Kidney (tissue), 14 donors: ENCODE results near the gene PPP2R3B. TPM values are rescaled to one million over a fixed set of nuclear protein-coding genes. Genes with fewer than 3 reads are reported as not detected.

Source experiments
- DNase-seq, 5 donors: peaks; one replicate each; pipeline ENCODE4 v3.0.0-alpha.2; 2013 to 2020
- FAIRE-seq: peaks from 2 replicates; lab custom pipeline; 2012; peaks lifted over from hg19 to GRCh38; lab: Jason Lieb, UNC
- H3K27ac ChIP-seq, 2 donors: one replicate each; pipeline ENCODE4 v1.7.0; 2013; ENCODE audit warnings: low read depth in 2 of 2, low read length in 2 of 2, inconsistent platforms in 1 of 2
- H3K27me3 ChIP-seq: one replicate; pipeline ENCODE4 v1.7.1; 2013; ENCODE audit warnings: low read length, inconsistent platforms; ENCODE audit not compliant: control insufficient read depth, insufficient read depth
- H3K36me3 ChIP-seq, 3 donors: one replicate each; pipeline versions ENCODE4 v1.7.0 to v1.7.1; 2013; ENCODE audit warnings: low read length in 3 of 3, control low read depth in 1 of 3, inconsistent platforms in 1 of 3; ENCODE audit not compliant: insufficient read depth in 3 of 3, control insufficient read depth in 2 of 3
- H3K4me1 ChIP-seq, 3 donors: one replicate each; pipeline versions ENCODE4 v1.7.0 to v1.7.1; 2013; ENCODE audit warnings: low read length in 3 of 3, inconsistent platforms in 1 of 3, low read depth in 1 of 3; ENCODE audit not compliant: control insufficient read depth in 2 of 3, insufficient read depth in 2 of 3
- H3K4me3 ChIP-seq, 3 donors: one replicate each; pipeline versions ENCODE4 v1.7.0 to v1.8.1; 2013; ENCODE audit warnings: low read length in 3 of 3, control low read depth in 1 of 3, inconsistent platforms in 1 of 3
- H3K9ac ChIP-seq, 3 donors: one replicate each; pipeline versions ENCODE4 v1.7.0 to v1.7.1; 2013; ENCODE audit warnings: low read length in 3 of 3, control low read depth in 1 of 3, inconsistent platforms in 1 of 3
- H3K9me3 ChIP-seq, 3 donors: one replicate each; pipeline versions ENCODE4 v1.7.0 to v1.7.1; 2013; ENCODE audit warnings: low read length in 3 of 3, control low read depth in 1 of 3, inconsistent platforms in 1 of 3; ENCODE audit not compliant: control insufficient read depth in 2 of 3, insufficient read depth in 1 of 3
- intact Hi-C: fragments of 100-400 bp; cut with DNase I; formaldehyde crosslinking; loops from one replicate; pipeline ENCODE4 v1.11.1; 2022
- polyA plus RNA-seq: library from polyadenylated mRNA; stranded (reverse); fragments of 350-450 nt; fragmentation: Illumina TruSeq; extraction: RNeasy Lipid Tissue Mini Kit (QIAGEN cat#74804); gene quantifications from one replicate; pipeline ENCODE4 v1.2.3, GENCODE V29; 2014; ENCODE audit warnings: low read depth, low replicate concordance; ENCODE audit not compliant: insufficient read depth
- total RNA-seq: library from RNA; stranded (reverse); fragmentation: NEBNext Ultra II Directional; extraction: Animal tissue kit (Norgen Biotek cat#: 25700); gene quantifications from one replicate; pipeline ENCODE4 v1.2.1, GENCODE V29; 2021
- TF ChIP-seq, protein P1 (sequence below): IDR thresholded peaks from 3 replicates; pipeline ENCODE4 v1.5.1; 2012; ENCODE audit warnings: mild to moderate bottlenecking, moderate library complexity, borderline replicate concordance; ENCODE audit not compliant: insufficient read depth; ENCODE audit errors: extremely low read depth
- donor health status: control.
- donor health status: control.
- donor health status: control.
- donor health status: control.
- donor health status: control.
- donor health status: DM: yes; HTN: yes; CAD: no.
- donor health status: Normal renal cell carcinoma (clear cell type).

PPP2R3B gene
- total and polyA plus RNA-seq, 2 donors from 2014 or later: 14.1 to 14.4 TPM

DNA sequence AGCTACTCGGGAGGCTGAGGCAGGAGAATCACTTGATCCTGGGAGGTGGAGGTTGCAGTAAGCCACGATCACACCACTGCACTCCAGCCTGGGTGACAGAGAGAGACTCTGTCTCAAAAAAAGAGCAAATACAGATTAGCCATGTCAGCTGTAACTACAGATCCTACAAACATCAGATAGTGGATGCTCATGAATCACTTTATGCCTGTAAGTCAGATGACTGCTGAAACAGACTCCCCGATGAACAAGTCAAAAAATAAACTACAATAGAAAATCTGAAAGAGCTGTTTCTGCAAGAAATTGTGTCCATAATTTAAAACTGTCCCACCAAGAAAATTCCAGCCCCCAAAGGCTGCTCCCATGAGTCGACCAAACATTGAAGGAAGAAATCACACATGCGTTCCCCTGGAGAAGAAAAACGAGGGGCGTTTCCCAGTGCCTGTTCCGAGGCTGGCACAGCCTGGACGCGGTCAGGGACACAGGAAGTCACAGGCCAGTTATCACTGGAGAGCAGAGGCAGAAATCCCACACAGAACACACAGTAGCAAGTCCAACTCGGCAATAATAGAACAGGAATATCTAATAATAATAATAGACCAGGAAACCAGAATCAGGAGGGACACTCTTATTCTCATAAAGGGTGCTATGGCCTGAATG, 38.1 kb downstream of the PPP2R3B start:
- no peaks in the 10 kb centered on the region for H3K27me3 ChIP-seq
- H3K4me1 ChIP-seq: no peaks in the 10 kb centered on the region
- no peak for DNase-seq
- no peak overlapping the region for H3K4me3 ChIP-seq
- FAIRE-seq: no peak
- TF ChIP-seq, protein P1, sequence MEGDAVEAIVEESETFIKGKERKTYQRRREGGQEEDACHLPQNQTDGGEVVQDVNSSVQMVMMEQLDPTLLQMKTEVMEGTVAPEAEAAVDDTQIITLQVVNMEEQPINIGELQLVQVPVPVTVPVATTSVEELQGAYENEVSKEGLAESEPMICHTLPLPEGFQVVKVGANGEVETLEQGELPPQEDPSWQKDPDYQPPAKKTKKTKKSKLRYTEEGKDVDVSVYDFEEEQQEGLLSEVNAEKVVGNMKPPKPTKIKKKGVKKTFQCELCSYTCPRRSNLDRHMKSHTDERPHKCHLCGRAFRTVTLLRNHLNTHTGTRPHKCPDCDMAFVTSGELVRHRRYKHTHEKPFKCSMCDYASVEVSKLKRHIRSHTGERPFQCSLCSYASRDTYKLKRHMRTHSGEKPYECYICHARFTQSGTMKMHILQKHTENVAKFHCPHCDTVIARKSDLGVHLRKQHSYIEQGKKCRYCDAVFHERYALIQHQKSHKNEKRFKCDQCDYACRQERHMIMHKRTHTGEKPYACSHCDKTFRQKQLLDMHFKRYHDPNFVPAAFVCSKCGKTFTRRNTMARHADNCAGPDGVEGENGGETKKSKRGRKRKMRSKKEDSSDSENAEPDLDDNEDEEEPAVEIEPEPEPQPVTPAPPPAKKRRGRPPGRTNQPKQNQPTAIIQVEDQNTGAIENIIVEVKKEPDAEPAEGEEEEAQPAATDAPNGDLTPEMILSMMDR: no peak
- intact Hi-C loops: no loop called here
- no peak overlapping the region for H3K9ac ChIP-seq
- peaks cover 0 to 4% (median 0%) of the 10 kb centered on the region in 3 donors for H3K36me3 ChIP-seq
- no peaks in the 10 kb centered on the region for H3K9me3 ChIP-seq
- H3K27ac ChIP-seq: no peak overlapping the region

- H3K9me3 ChIP-seq: no peaks in the 10 kb centered on the region
- no peak overlapping the region for H3K4me3 ChIP-seq
- H3K27me3 ChIP-seq: no peaks in the 10 kb centered on the region
- H3K36me3 ChIP-seq: peaks cover 0 to 4% (median 0%) of the 10 kb centered on the region in 3 donors
- FAIRE-seq (no peak), DNase-seq (peak in 1 of 5 donors; percentile 72)
- H3K4me1 ChIP-seq: no peaks in the 10 kb centered on the region
- intact Hi-C loops: no loop called here
- no peak overlapping the region for H3K27ac ChIP-seq
- TF ChIP-seq, protein P1: no peak
- H3K9ac ChIP-seq: no peak overlapping the region
These were observed 39.2 kb downstream of the PPP2R3B start for GRCh38 chrX:347351-348117.

DNA sequence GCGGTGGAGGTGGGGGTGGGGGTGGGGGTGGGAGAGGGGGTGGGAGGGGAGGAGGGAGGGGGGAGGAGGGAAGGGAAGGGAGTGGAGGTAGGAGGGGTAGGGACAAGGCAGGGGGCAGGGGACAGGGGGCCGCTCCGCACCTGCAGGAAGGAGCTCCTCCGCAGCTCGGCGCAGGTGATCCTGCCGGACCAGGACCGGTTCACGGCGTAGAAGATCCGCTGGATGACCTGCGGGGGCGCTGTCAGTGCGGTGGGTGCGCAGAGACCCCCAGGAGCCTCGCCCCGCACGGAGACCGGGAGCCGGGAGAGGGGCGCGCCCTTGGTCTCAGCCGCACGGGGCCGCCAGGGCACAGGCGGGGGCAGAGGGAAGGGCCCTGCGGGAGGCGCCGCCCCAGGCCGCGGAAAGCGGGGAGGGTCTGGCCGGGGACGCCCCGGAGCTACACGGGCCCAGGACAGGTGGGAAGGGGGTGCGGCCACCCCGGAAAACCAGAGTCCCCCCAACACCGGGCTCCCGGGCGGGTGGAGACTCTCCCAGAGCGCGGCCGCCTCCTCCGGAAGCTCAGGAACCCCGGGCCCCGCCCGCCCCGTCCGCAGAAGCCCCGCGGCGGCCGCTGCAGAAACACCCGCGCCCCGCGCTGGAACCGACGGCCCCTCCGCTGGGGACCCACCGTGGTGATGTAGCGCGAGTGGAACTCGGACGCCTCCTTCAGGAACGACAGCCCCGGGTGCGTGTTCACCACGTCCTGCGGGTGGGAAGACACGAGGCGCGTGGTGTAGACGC, 40.5 kb downstream of the PPP2R3B start:
- FAIRE-seq (no peak), DNase-seq (peak in 1 of 5 donors; percentile 74)
- Histone ChIP-seq H3K27ac (no peak overlapping the region), H3K9me3 (no peaks in the 10 kb centered on the region), H3K27me3 (no peaks in the 10 kb centered on the region), H3K4me3 (no peak overlapping the region), H3K36me3 (peaks cover 0 to 4% (median 0%) of the 10 kb centered on the region in 3 donors), H3K4me1 (no peaks in the 10 kb centered on the region), H3K9ac (no peak overlapping the region)
- TF ChIP-seq, protein P1: no peak
- intact Hi-C loops: no loop called here
